CD4-positive, alpha-beta T cell (primary cell): ENCODE results near the gene GNAQ. TPM values are rescaled to one million over a fixed set of nuclear protein-coding genes. Genes with fewer than 3 reads are reported as not detected.

Experiments
- ATAC-seq: fragments of 200-7000 bp; cut with Tn5 transposase; one replicate; pipeline ENCODE4 v1.10.0; 2022; ENCODE audit warnings: mild to moderate bottlenecking; ENCODE audit not compliant: poor library complexity
- CTCF ChIA-PET: fragments of 350-600 bp; sonication (Branson Sonifier 250); formaldehyde crosslinking; loops from one replicate; lab custom pipeline; 2021; ENCODE audit warnings: antibody characterized with exemption, inconsistent platforms; lab: Charles Lee
- POLR2A ChIA-PET: fragments of 350-600 bp; sonication (Branson Sonifier 250); formaldehyde crosslinking; loops from one replicate; lab custom pipeline; 2021; ENCODE audit warnings: antibody characterized with exemption, inconsistent platforms; lab: Charles Lee
- DNase-seq, 14 experiments: peaks; one replicate each; pipeline ENCODE4 v3.0.0-alpha.2; 2013 to 2020; ENCODE audit warnings: mixed read lengths in 2 of 14
- H3K27ac ChIP-seq, 2 donors: one replicate each; pipeline versions ENCODE4 v1.5.1 to v1.7.0; 2013; ENCODE audit warnings: low read length in 2 of 2, low read depth in 1 of 2, mild to moderate bottlenecking in 1 of 2
- H3K27me3 ChIP-seq, 2 experiments: 1 replicate in 1 of 2; 2 replicates in 1 of 2; pipeline versions ENCODE4 v1.6.1 to v1.7.0; 2013; ENCODE audit warnings: low read length in 2 of 2, control low read depth in 1 of 2, mild to moderate bottlenecking in 1 of 2, moderate library complexity in 1 of 2; ENCODE audit not compliant: insufficient read depth in 2 of 2, control insufficient read depth in 1 of 2
- H3K36me3 ChIP-seq: one replicate; pipeline ENCODE4 v1.6.1; 2013; ENCODE audit warnings: low read length, control low read depth; ENCODE audit not compliant: insufficient read depth
- H3K4me1 ChIP-seq: one replicate; pipeline ENCODE4 v1.6.1; 2013; ENCODE audit warnings: low read length, control low read depth; ENCODE audit not compliant: insufficient read depth
- H3K4me3 ChIP-seq: one replicate; pipeline ENCODE4 v1.5.1; 2013; ENCODE audit warnings: mild to moderate bottlenecking, low read length, moderate library complexity
- H3K9me3 ChIP-seq, 2 experiments: 1 replicate in 1 of 2; 2 replicates in 1 of 2; pipeline versions ENCODE4 v1.6.1 to v1.7.0; 2013; ENCODE audit warnings: low read length in 2 of 2, mild to moderate bottlenecking in 2 of 2, control low read depth in 1 of 2, moderate library complexity in 1 of 2; ENCODE audit not compliant: control insufficient read depth in 1 of 2, insufficient read depth in 1 of 2
- H3K27ac Mint-ChIP-seq: one replicate; pipeline ENCODE4 v1.8.0; 2020; ENCODE audit warnings: mixed read lengths
- H3K27me3 Mint-ChIP-seq: one replicate; pipeline ENCODE4 v1.8.0; 2021; ENCODE audit warnings: mixed read lengths
- H3K36me3 Mint-ChIP-seq: one replicate; pipeline ENCODE4 v1.8.0; 2021; ENCODE audit warnings: low read depth, mixed read lengths
- H3K4me1 Mint-ChIP-seq: one replicate; pipeline ENCODE4 v1.8.0; 2021; ENCODE audit warnings: low read depth, mixed read lengths
- H3K4me3 Mint-ChIP-seq: one replicate; pipeline ENCODE4 v1.8.0; 2020; ENCODE audit warnings: mild to moderate bottlenecking, mixed read lengths
- H3K9me3 Mint-ChIP-seq: one replicate; pipeline ENCODE4 v1.8.0; 2020; ENCODE audit warnings: mixed read lengths
- intact Hi-C, 2 experiments: fragments of 100-400 bp; cut with DNase I in 1 of 2; cut with micrococcal nuclease in 1 of 2; formaldehyde crosslinking; loops; one replicate each; pipeline versions ENCODE4 v1.15.1 to v1.9.0; 2023 to 2025; cut with DNase I, micrococcal nuclease
- total RNA-seq, 174 experiments: library from RNA in 2 of 174; stranded (reverse) in 2 of 174; gene quantifications; one replicate each; pipeline ENCODE4 v1.2.3 and lab custom pipeline; 2021 to 2026
- TF ChIP-seq, protein P1 (sequence below): fragments of 200-600 bp; IDR thresholded peaks from one replicate; pipeline ENCODE4 v1.8.0; 2022; ENCODE audit warnings: antibody characterized with exemption, mild to moderate bottlenecking

The GNAQ gene
- total RNA-seq, 2 experiments from 2014 or later, result 55.5 to 55.9 TPM

GRCh38 chr9:78005231-78006002, 26.2 kb downstream of the GNAQ start:
- ChIA-PET POLR2A (no interaction called here), CTCF (no interaction called here)
- TF ChIP-seq, protein P1, sequence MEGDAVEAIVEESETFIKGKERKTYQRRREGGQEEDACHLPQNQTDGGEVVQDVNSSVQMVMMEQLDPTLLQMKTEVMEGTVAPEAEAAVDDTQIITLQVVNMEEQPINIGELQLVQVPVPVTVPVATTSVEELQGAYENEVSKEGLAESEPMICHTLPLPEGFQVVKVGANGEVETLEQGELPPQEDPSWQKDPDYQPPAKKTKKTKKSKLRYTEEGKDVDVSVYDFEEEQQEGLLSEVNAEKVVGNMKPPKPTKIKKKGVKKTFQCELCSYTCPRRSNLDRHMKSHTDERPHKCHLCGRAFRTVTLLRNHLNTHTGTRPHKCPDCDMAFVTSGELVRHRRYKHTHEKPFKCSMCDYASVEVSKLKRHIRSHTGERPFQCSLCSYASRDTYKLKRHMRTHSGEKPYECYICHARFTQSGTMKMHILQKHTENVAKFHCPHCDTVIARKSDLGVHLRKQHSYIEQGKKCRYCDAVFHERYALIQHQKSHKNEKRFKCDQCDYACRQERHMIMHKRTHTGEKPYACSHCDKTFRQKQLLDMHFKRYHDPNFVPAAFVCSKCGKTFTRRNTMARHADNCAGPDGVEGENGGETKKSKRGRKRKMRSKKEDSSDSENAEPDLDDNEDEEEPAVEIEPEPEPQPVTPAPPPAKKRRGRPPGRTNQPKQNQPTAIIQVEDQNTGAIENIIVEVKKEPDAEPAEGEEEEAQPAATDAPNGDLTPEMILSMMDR, result no peak
- Histone ChIP-seq H3K27ac (no peak overlapping the region), H3K27me3 (no peaks in the 10 kb centered on the region), H3K36me3 (peaks cover 3% of the 10 kb centered on the region), H3K4me1 (peaks cover 23% of the 10 kb centered on the region), H3K9me3 (no peaks in the 10 kb centered on the region), H3K4me3 (no peak overlapping the region)
- Mint-ChIP-seq H3K9me3 (no peaks in the 10 kb centered on the region), H3K27ac (no peak overlapping the region), H3K27me3 (no peaks in the 10 kb centered on the region), H3K4me3 (no peak overlapping the region), H3K36me3 (peaks cover 8% of the 10 kb centered on the region), H3K4me1 (peaks cover 76% of the 10 kb centered on the region)
- DNase-seq (no peak), ATAC-seq (no peak)
- intact Hi-C loops, result loop anchor here in 1 of 2 experiments (2.0 kb wide), 1 partner anchor 29 kb away; no protein-coding TSS in a partner anchor

DNA sequence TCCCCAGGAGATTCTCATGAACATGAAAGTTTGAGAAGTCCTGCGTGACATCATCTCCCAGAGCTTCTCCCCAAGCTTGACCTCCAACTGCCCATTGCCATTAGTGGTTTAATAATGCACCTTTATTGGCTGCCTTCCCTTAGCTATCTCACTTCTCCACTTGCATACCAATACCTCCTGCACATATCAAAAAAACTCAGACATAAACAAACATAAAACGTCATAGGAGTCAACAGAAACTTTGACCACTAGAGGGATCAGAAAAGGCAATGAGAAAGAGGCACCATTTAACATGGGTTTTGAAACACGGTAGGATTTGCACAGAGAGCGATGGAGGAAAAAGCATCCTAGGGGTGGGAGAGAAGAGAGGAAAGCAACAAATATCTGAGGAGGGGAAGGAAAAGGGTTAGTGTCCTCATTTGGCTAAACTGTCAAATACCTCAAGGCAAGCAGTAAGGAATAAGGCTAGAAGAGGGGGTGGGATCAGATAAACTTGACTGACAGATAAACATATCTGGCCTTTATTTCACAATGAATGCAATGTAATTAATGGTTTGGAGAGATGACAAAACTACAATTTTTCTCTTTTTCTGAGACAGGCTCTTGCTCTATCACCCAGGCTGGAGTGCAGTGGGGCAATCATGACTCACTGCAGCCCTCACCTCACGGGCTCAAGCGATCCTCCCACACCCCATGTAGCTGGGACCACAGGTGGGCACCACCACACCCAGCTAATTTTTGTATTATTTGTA, 27.0 kb downstream of the GNAQ start:
- Mint-ChIP-seq H3K4me1 (peaks cover 73% of the 10 kb centered on the region), H3K9me3 (no peaks in the 10 kb centered on the region), H3K4me3 (no peak overlapping the region), H3K36me3 (peaks cover 8% of the 10 kb centered on the region), H3K27ac (no peak overlapping the region), H3K27me3 (no peaks in the 10 kb centered on the region)
- ChIA-PET CTCF (no interaction called here), POLR2A (no interaction called here)
- DNase-seq, result peak in 3 of 14 experiments; percentile 21 to 44 (median 37)
- TF ChIP-seq, protein P1, result no peak
- no peak overlapping the region for H3K4me3 ChIP-seq
- H3K9me3 ChIP-seq, result no peaks in the 10 kb centered on the region
- intact Hi-C loops, result loop anchor here in 1 of 2 experiments (2.0 kb wide), 1 partner anchor 30 kb away; no protein-coding TSS in a partner anchor
- peaks cover 19% of the 10 kb centered on the region for H3K4me1 ChIP-seq
- no peaks in the 10 kb centered on the region for H3K27me3 ChIP-seq
- no peak overlapping the region for H3K27ac ChIP-seq
- no peak for ATAC-seq
- peaks cover 3% of the 10 kb centered on the region for H3K36me3 ChIP-seq

GRCh38 chr9:78003730-78004129, 27.9 kb downstream of the GNAQ start:
- Mint-ChIP-seq H3K9me3 (no peaks in the 10 kb centered on the region), H3K27ac (no peak overlapping the region), H3K36me3 (peaks cover 8% of the 10 kb centered on the region), H3K4me3 (no peak overlapping the region), H3K4me1 (peaks cover 71% of the 10 kb centered on the region), H3K27me3 (no peaks in the 10 kb centered on the region)
- Histone ChIP-seq H3K36me3 (peaks cover 3% of the 10 kb centered on the region), H3K27ac (no peak overlapping the region), H3K4me3 (no peak overlapping the region), H3K27me3 (no peaks in the 10 kb centered on the region), H3K4me1 (peaks cover 15% of the 10 kb centered on the region), H3K9me3 (no peaks in the 10 kb centered on the region)
- ChIA-PET POLR2A (interaction anchor here (1.0 to 1.1 kb wide), 2 partner anchors 28 to 29 kb away, joined by 3 read pairs; partner anchors contain the start of gene GNAQ), CTCF (interaction anchor here (0.8 kb wide), 1 partner anchor 31 kb away, joined by 3 read pairs; no protein-coding TSS in a partner anchor)
- intact Hi-C loops, result loop anchor here in 1 of 2 experiments (2.0 kb wide), 1 partner anchor 31 kb away; no protein-coding TSS in a partner anchor
- no peak for ATAC-seq
- DNase-seq, result no peak
- TF ChIP-seq, protein P1, result no peak
